ENCODE results near the gene TMEM17. TPM values are rescaled to one million over a fixed set of nuclear protein-coding genes. Genes with fewer than 3 reads are reported as not detected.

Gene TMEM17
- total and polyA plus RNA-seq, 2 experiments from 2014 or later = 0.94 to 1.7 TPM

- no peak overlapping the region for H3K27ac ChIP-seq (ENCODE audit: low read depth)
- H3K4me3 ChIP-seq = no peak overlapping the region
- ATAC-seq = no peak
- H4K20me1 ChIP-seq (replicated peaks; ENCODE audit: insufficient read depth) = no peaks in the 10 kb centered on the region
- no peak overlapping the region for H3K4me2 ChIP-seq
- no peaks in the 10 kb centered on the region for H3K4me1 Mint-ChIP-seq
- no peaks in the 10 kb centered on the region for H3K27me3 Mint-ChIP-seq (ENCODE audit: insufficient read depth, low read depth, poor library complexity)
- H2AFZ ChIP-seq = no peak overlapping the region
- no peaks in the 10 kb centered on the region for H3K9me2 ChIP-seq (ENCODE audit: insufficient read depth)
- TF ChIP-seq EZH2 (IDR thresholded peaks at IDR 0.05; ENCODE audit: low read depth, unreplicated experiment) = no peak
- no peak for TF ChIP-seq POLR2AphosphoS5 (IDR thresholded peaks at IDR 0.05; ENCODE audit: low read depth)
- no peak for TF ChIP-seq ETS1 (IDR thresholded peaks at IDR 0.05)
- TF ChIP-seq EZH2phosphoT487 (IDR thresholded peaks at IDR 0.05; ENCODE audit: unreplicated experiment) = no peak
- no peak for TF ChIP-seq CREB1 (CRISPR knock-in tag; IDR thresholded peaks at IDR 0.05; ENCODE audit: low read depth)
- no peak for TF ChIP-seq ZNF114 (CRISPR knock-in tag; IDR thresholded peaks at IDR 0.05)
- no peak for TF ChIP-seq JUNB (IDR thresholded peaks at IDR 0.05; ENCODE audit: unreplicated experiment)
- no peak for TF ChIP-seq ZNF331 (CRISPR knock-in tag; IDR thresholded peaks at IDR 0.05; ENCODE audit: low read depth)
- no peak for TF ChIP-seq NANOG (IDR thresholded peaks at IDR 0.05; ENCODE audit: borderline replicate concordance)
- TF ChIP-seq, protein P1, sequence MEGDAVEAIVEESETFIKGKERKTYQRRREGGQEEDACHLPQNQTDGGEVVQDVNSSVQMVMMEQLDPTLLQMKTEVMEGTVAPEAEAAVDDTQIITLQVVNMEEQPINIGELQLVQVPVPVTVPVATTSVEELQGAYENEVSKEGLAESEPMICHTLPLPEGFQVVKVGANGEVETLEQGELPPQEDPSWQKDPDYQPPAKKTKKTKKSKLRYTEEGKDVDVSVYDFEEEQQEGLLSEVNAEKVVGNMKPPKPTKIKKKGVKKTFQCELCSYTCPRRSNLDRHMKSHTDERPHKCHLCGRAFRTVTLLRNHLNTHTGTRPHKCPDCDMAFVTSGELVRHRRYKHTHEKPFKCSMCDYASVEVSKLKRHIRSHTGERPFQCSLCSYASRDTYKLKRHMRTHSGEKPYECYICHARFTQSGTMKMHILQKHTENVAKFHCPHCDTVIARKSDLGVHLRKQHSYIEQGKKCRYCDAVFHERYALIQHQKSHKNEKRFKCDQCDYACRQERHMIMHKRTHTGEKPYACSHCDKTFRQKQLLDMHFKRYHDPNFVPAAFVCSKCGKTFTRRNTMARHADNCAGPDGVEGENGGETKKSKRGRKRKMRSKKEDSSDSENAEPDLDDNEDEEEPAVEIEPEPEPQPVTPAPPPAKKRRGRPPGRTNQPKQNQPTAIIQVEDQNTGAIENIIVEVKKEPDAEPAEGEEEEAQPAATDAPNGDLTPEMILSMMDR (conservative IDR thresholded peaks at IDR 0.05; ENCODE audit: low read depth in 2 of 2) = no peak
- TF ChIP-seq STAT1 (IDR thresholded peaks at IDR 0.05; ENCODE audit: unreplicated experiment) = no peak
- H3F3A ChIP-seq (replicated peaks; ENCODE audit: low read depth) = no peaks in the 10 kb centered on the region
- no peaks in the 10 kb centered on the region for H3K9me3 Mint-ChIP-seq
- no peaks in the 10 kb centered on the region for H3K36me3 ChIP-seq (ENCODE audit: insufficient read depth)
- no peak for DNase-seq (ENCODE audit: low spot score)
- no peaks in the 10 kb centered on the region for H3K4me1 ChIP-seq (ENCODE audit: insufficient read depth)
- no peaks in the 10 kb centered on the region for H3K79me2 ChIP-seq (replicated peaks; ENCODE audit: insufficient read depth)
- no peaks in the 10 kb centered on the region for H3K27me3 ChIP-seq (ENCODE audit: insufficient read depth)
- H3K4me3 Mint-ChIP-seq = no peak overlapping the region
- H3K27ac Mint-ChIP-seq = no peak overlapping the region
- H3K36me3 Mint-ChIP-seq (ENCODE audit: low read depth) = no peaks in the 10 kb centered on the region
These were observed 44.5 kb upstream of the TMEM17 start for GRCh38 chr2:62550461-62550860.

DNA sequence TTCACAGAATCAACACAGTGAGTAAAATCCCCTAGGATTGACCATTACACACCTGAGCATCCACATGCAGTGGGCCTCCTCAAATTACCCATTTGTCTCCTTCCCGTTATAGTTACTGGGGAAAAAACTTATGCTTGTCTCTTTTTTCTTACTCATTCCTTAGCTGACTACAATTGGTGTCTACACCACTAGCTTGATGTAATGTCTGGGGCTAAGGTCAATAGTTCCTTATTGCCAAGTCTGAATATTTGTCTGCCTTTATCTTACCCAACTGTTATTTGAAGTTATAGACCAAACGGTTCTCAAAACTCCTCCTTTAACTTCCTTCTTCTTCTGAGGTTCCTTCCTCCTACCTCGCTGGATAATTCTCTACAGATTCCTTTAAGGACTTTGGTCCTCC lies 41.9 kb upstream of the TMEM17 start:
- H3K27me3 ChIP-seq (ENCODE audit: insufficient read depth) = no peaks in the 10 kb centered on the region
- no peak for ATAC-seq
- H3K4me1 Mint-ChIP-seq = no peaks in the 10 kb centered on the region
- peaks cover 5% of the 10 kb centered on the region; the same call in 1 of the 2 replicates for H3K9me2 ChIP-seq (ENCODE audit: insufficient read depth)
- no peak overlapping the region for H3K4me3 ChIP-seq
- H3F3A ChIP-seq (replicated peaks; ENCODE audit: low read depth) = no peaks in the 10 kb centered on the region
- H3K36me3 Mint-ChIP-seq (ENCODE audit: low read depth) = no peaks in the 10 kb centered on the region
- no peaks in the 10 kb centered on the region for H3K27me3 Mint-ChIP-seq (ENCODE audit: insufficient read depth, low read depth, poor library complexity)
- TF ChIP-seq POLR2AphosphoS5 (IDR thresholded peaks at IDR 0.05; ENCODE audit: low read depth) (no peak), JUNB (IDR thresholded peaks at IDR 0.05; ENCODE audit: unreplicated experiment) (no peak), REST (IDR thresholded peaks at IDR 0.05; ENCODE audit: unreplicated experiment) (no peak)
- H3K4me1 ChIP-seq (ENCODE audit: insufficient read depth) = no peaks in the 10 kb centered on the region
- H2AFZ ChIP-seq = no peak overlapping the region
- H3K27ac ChIP-seq (ENCODE audit: low read depth) = no peak overlapping the region
- H4K20me1 ChIP-seq (replicated peaks; ENCODE audit: insufficient read depth) = no peaks in the 10 kb centered on the region
- no peak overlapping the region for H3K4me2 ChIP-seq
- DNase-seq (ENCODE audit: low spot score) = no peak
- H3K4me3 Mint-ChIP-seq = no peak overlapping the region
- no peaks in the 10 kb centered on the region for H3K36me3 ChIP-seq (ENCODE audit: insufficient read depth)
- no peaks in the 10 kb centered on the region for H3K79me2 ChIP-seq (replicated peaks; ENCODE audit: insufficient read depth)
- no peaks in the 10 kb centered on the region for H3K9me3 Mint-ChIP-seq
- H3K27ac Mint-ChIP-seq = no peak overlapping the region
